GM19025 (cell line): ENCODE data around the gene ITGAX.
"Not testable (repeated sequence)": the region's sequence is repeated elsewhere in the genome, so short reads cannot be mapped to it uniquely, and the experiment has no call there.

Experiments used
- ATAC-seq: cut with Tn5 transposase; IDR thresholded peaks from one replicate; pipeline ENCODE4 v1.9.1; 2021; ENCODE audit warnings: mild to moderate bottlenecking, low read depth, moderate library complexity; ENCODE audit not compliant: unreplicated experiment

Gene ITGAX

GRCh38 chr16:31404353-31405064, 49.5 kb downstream of the ITGAX start:
- ATAC-seq = no peak

GRCh38 chr16:31407406-31407805, 52.4 kb downstream of the ITGAX start:
- no peak for ATAC-seq

GRCh38 chr16:31409433-31409832, 54.5 kb downstream of the ITGAX start:
- no peak for ATAC-seq

- no peak for ATAC-seq
Observed at GRCh38 chr16:31410082-31410481, 55.1 kb downstream of the ITGAX start.

- no peak for ATAC-seq
Observed at GRCh38 chr16:31411024-31411844, 56.3 kb downstream of the ITGAX start.

GRCh38 chr16:31412750-31413149, 57.8 kb downstream of the ITGAX start:
- ATAC-seq = no peak

GRCh38 chr16:31413381-31413780, 58.4 kb downstream of the ITGAX start:
- ATAC-seq = no peak

- ATAC-seq = no peak
Observed at GRCh38 chr16:31413943-31414342, 59.0 kb downstream of the ITGAX start.

- no peak for ATAC-seq
Observed at GRCh38 chr16:31414706-31415105, 59.7 kb downstream of the ITGAX start.

- ATAC-seq = no peak
Observed at GRCh38 chr16:31416371-31416770, 61.4 kb downstream of the ITGAX start.

- ATAC-seq = not testable (repeated sequence)
Observed at GRCh38 chr16:31417036-31417435, 62.1 kb downstream of the ITGAX start.

- no peak for ATAC-seq
Observed at GRCh38 chr16:31417916-31418315, 62.9 kb downstream of the ITGAX start.

GRCh38 chr16:31420037-31420436, 65.1 kb downstream of the ITGAX start:
- no peak for ATAC-seq

- ATAC-seq = no peak
Observed at GRCh38 chr16:31421587-31421986, 66.6 kb downstream of the ITGAX start.

GRCh38 chr16:31423241-31423640, 68.3 kb downstream of the ITGAX start:
- ATAC-seq = no peak

- no peak for ATAC-seq
Observed at GRCh38 chr16:31423801-31424200, 68.8 kb downstream of the ITGAX start.

- no peak for ATAC-seq
Observed at GRCh38 chr16:31427441-31428278, 72.7 kb downstream of the ITGAX start.

GRCh38 chr16:31428279-31428597, 73.3 kb downstream of the ITGAX start, which contains the start of gene COX6A2:
TSS of gene COX6A2 (minus strand) at chr16:31428360. CDS start at chr16:31428325, 35 bp downstream.
- no peak for ATAC-seq

- no peak for ATAC-seq
Observed at GRCh38 chr16:31428638-31429247, 73.8 kb downstream of the ITGAX start.

GRCh38 chr16:31429314-31429713, 74.3 kb downstream of the ITGAX start:
- no peak for ATAC-seq

GRCh38 chr16:31429796-31430195, 74.8 kb downstream of the ITGAX start:
- no peak for ATAC-seq
